GM19240 (cell line): ENCODE data around the gene DOCK4.

Experiments
- DNase-seq: peaks from one replicate; pipeline ENCODE4 v3.0.0; 2011; ENCODE audit warnings: low spot score; ENCODE audit not compliant: insufficient read length

Gene DOCK4

GRCh38 chr7:111736552-111736874 lies 469.7 kb downstream of the DOCK4 start:
- no peak for DNase-seq

- peak; percentile 33 for DNase-seq
These were observed 470.3 kb downstream of the DOCK4 start for GRCh38 chr7:111735661-111736551.

GRCh38 chr7:111734954-111735660 lies 471.1 kb downstream of the DOCK4 start:
- DNase-seq, result no peak

GRCh38 chr7:111732923-111733322 lies 473.3 kb downstream of the DOCK4 start:
- DNase-seq, result no peak

- no peak for DNase-seq
These were observed 475.5 kb downstream of the DOCK4 start for GRCh38 chr7:111730476-111731300.

GRCh38 chr7:111730057-111730456 lies 476.1 kb downstream of the DOCK4 start:
- DNase-seq, result no peak

GRCh38 chr7:111729483-111729882 lies 476.7 kb downstream of the DOCK4 start:
- no peak for DNase-seq

- no peak for DNase-seq
These were observed 477.6 kb downstream of the DOCK4 start for GRCh38 chr7:111728635-111728995.

- DNase-seq, result no peak
These were observed 478.1 kb downstream of the DOCK4 start for GRCh38 chr7:111727905-111728634.

GRCh38 chr7:111718886-111719285 lies 487.3 kb downstream of the DOCK4 start:
- DNase-seq, result no peak

- no peak for DNase-seq
These were observed 494.7 kb downstream of the DOCK4 start for GRCh38 chr7:111711426-111712065.

GRCh38 chr7:111710839-111711380 lies 495.3 kb downstream of the DOCK4 start:
- no peak for DNase-seq

- DNase-seq, result no peak
These were observed 498.1 kb downstream of the DOCK4 start for GRCh38 chr7:111708072-111708471.

GRCh38 chr7:111705807-111706206 lies 500.4 kb downstream of the DOCK4 start:
- no peak for DNase-seq

GRCh38 chr7:111697771-111698170 lies 508.4 kb downstream of the DOCK4 start:
- DNase-seq, result no peak

- DNase-seq, result no peak
These were observed 511.8 kb downstream of the DOCK4 start for GRCh38 chr7:111694376-111694775.

GRCh38 chr7:111690364-111691111 lies 515.7 kb downstream of the DOCK4 start:
- DNase-seq, result no peak

- DNase-seq, result no peak
These were observed 520.9 kb downstream of the DOCK4 start for GRCh38 chr7:111685349-111685748.

GRCh38 chr7:111682588-111683340 lies 523.4 kb downstream of the DOCK4 start:
- no peak for DNase-seq
